Cardiac muscle cell (in vitro differentiated cells and primary cell): Measurements from ENCODE around the gene NPAS3. TPM values are rescaled to one million over a fixed set of nuclear protein-coding genes. Genes with fewer than 3 reads are reported as not detected.

Experiments used
- DNase-seq, 2 donors: peaks; one replicate each; pipeline versions ENCODE4 v3.0.0 to v3.0.0-alpha.2; 2010 to 2017; ENCODE audit warnings: low read depth in 1 of 2, low spot score in 1 of 2
- H3K27ac ChIP-seq: fragments of 200-600 bp; sonication (generic); 2 replicates; pipeline ENCODE4 v1.5.1; 2016
- H3K27me3 ChIP-seq: fragments of 200-600 bp; sonication (generic); 2 replicates; pipeline ENCODE4 v1.6.0; 2016; ENCODE audit warnings: control low read depth
- H3K36me3 ChIP-seq: fragments of 200-600 bp; sonication (generic); 2 replicates; pipeline ENCODE4 v1.5.1; 2016; ENCODE audit warnings: control low read depth
- H3K4me1 ChIP-seq: fragments of 200-600 bp; sonication (generic); 2 replicates; pipeline ENCODE4 v1.8.1; 2017; ENCODE audit warnings: low read depth, mild to moderate bottlenecking, mixed run types
- H3K4me3 ChIP-seq: fragments of 200-600 bp; sonication (generic); 2 replicates; pipeline ENCODE4 v1.5.1; 2016; ENCODE audit warnings: mild to moderate bottlenecking
- H3K9me3 ChIP-seq: fragments of 200-600 bp; sonication (generic); 2 replicates; pipeline ENCODE4 v1.5.1; 2017; ENCODE audit warnings: low read depth, mild to moderate bottlenecking, control low read depth
- polyA plus RNA-seq: library from polyadenylated mRNA; unstranded; fragments of >200 nt; fragmentation: Nextera tagmentation; extraction: Ambion mirVana; gene quantifications from 2 replicates; pipeline ENCODE4 v1.2.1, GENCODE V29; 2016
- total RNA-seq: library from RNA; depleted of rRNA; stranded (reverse); fragments of >200 nt; gene quantifications from 2 replicates; pipeline ENCODE4 v1.2.3, GENCODE V29; 2016
- TF ChIP-seq, protein P1 (sequence below): IDR thresholded peaks from 2 replicates; pipeline ENCODE4 v1.5.1; 2012; ENCODE audit warnings: low read depth, mild to moderate bottlenecking, low read length

The NPAS3 gene
- total and polyA plus RNA-seq, 2 experiments from 2014 or later, result 0.18 TPM

DNA sequence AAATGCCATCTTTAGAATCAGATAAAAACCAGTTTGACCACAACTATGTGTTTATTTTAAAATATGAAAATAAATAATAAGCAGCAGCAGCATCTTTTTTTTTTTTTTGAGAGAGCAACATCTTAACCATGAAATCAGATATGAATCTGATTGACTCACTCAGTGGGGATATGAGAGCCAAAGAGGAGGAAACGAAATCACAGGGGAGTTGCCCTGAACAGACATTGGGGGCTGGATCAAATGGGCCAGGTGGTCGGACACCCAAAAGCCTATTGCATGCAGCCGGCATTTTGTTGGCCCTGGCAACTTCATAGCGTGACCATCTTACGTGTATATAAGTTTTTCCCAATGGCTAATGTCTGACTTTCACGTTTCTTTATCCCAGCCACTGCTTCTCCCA lies 321.1 kb downstream of the NPAS3 start:
- DNase-seq, result no peak
- TF ChIP-seq, protein P1, sequence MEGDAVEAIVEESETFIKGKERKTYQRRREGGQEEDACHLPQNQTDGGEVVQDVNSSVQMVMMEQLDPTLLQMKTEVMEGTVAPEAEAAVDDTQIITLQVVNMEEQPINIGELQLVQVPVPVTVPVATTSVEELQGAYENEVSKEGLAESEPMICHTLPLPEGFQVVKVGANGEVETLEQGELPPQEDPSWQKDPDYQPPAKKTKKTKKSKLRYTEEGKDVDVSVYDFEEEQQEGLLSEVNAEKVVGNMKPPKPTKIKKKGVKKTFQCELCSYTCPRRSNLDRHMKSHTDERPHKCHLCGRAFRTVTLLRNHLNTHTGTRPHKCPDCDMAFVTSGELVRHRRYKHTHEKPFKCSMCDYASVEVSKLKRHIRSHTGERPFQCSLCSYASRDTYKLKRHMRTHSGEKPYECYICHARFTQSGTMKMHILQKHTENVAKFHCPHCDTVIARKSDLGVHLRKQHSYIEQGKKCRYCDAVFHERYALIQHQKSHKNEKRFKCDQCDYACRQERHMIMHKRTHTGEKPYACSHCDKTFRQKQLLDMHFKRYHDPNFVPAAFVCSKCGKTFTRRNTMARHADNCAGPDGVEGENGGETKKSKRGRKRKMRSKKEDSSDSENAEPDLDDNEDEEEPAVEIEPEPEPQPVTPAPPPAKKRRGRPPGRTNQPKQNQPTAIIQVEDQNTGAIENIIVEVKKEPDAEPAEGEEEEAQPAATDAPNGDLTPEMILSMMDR, result no peak
- Histone ChIP-seq H3K4me1 (no peaks in the 10 kb centered on the region), H3K9me3 (no peaks in the 10 kb centered on the region), H3K4me3 (no peak overlapping the region), H3K27me3 (no peaks in the 10 kb centered on the region), H3K36me3 (no peaks in the 10 kb centered on the region), H3K27ac (no peak overlapping the region)

DNA sequence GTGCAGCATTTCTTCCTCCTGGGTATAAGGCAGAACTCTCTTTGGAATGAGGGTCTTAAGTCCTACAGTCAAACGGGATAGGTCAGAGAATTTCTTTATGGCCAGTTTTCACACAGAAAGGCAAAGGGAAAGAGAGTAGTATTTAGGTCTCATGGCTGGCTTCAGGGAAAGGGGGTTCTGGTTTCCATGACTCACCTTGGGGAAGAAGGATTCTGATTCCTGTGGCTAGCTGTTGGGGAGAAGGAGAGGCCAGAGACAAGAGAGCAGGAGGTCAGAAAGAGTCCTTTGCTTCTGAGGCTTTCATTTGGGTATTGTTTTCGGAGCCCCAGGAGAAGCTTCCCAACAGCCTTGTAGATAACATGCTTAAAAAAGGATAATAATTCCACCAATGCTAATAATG lies 332.5 kb downstream of the NPAS3 start:
- DNase-seq, result no peak
- H3K27ac ChIP-seq, result no peak overlapping the region
- H3K4me3 ChIP-seq, result no peak overlapping the region
- no peaks in the 10 kb centered on the region for H3K9me3 ChIP-seq
- H3K4me1 ChIP-seq, result no peaks in the 10 kb centered on the region
- H3K27me3 ChIP-seq, result no peaks in the 10 kb centered on the region
- no peaks in the 10 kb centered on the region for H3K36me3 ChIP-seq
- TF ChIP-seq, protein P1, result no peak

- H3K4me1 ChIP-seq, result no peaks in the 10 kb centered on the region
- no peak overlapping the region for H3K4me3 ChIP-seq
- H3K36me3 ChIP-seq, result no peaks in the 10 kb centered on the region
- no peaks in the 10 kb centered on the region for H3K9me3 ChIP-seq
- TF ChIP-seq, protein P1, result no peak
- H3K27me3 ChIP-seq, result no peaks in the 10 kb centered on the region
- no peak for DNase-seq
- H3K27ac ChIP-seq, result no peak overlapping the region
Observed at GRCh38 chr14:33271891-33272290, 333.2 kb downstream of the NPAS3 start.

GRCh38 chr14:33273978-33274377 lies 335.3 kb downstream of the NPAS3 start:
- Histone ChIP-seq H3K4me3 (no peak overlapping the region), H3K27me3 (no peaks in the 10 kb centered on the region), H3K27ac (no peak overlapping the region), H3K9me3 (no peaks in the 10 kb centered on the region), H3K36me3 (no peaks in the 10 kb centered on the region), H3K4me1 (no peaks in the 10 kb centered on the region)
- no peak for DNase-seq
- TF ChIP-seq, protein P1, result no peak

GRCh38 chr14:33275879-33276278 lies 337.2 kb downstream of the NPAS3 start:
- TF ChIP-seq, protein P1, result no peak
- DNase-seq, result no peak

DNA sequence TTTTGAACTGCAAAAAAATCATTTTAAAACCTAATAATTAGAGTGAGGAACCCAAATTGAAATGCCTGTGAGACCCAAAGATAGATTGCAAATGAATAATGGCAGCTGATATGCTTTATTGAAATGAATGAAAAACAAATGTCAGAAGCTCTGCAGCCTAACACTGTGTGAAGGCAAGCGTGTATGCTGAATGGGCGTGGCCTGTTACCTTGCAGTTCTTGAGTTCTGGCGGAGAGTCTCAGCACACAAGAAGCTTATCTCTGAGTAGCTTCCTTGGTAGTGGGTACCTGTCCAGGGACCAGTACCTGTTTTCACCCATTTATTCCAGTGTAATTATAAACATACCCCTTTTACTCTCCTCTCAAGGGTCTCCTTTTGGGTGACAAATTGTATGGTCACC lies 341.2 kb downstream of the NPAS3 start:
- no peaks in the 10 kb centered on the region for H3K36me3 ChIP-seq
- H3K4me1 ChIP-seq, result no peaks in the 10 kb centered on the region
- no peak overlapping the region for H3K27ac ChIP-seq
- no peak for DNase-seq
- H3K4me3 ChIP-seq, result no peak overlapping the region
- TF ChIP-seq, protein P1, result no peak
- no peaks in the 10 kb centered on the region for H3K9me3 ChIP-seq
- H3K27me3 ChIP-seq, result peaks cover 3% of the 10 kb centered on the region

More at GRCh38 chr14:33275879-33276278, 337.2 kb downstream of the NPAS3 start:
- Histone ChIP-seq H3K27ac (no peak overlapping the region), H3K27me3 (no peaks in the 10 kb centered on the region), H3K4me1 (no peaks in the 10 kb centered on the region), H3K36me3 (no peaks in the 10 kb centered on the region), H3K4me3 (no peak overlapping the region), H3K9me3 (no peaks in the 10 kb centered on the region)
